NCI-H2196 (cell line): ENCODE measurements around the gene MCUB.

Experiments used
- DNase-seq: peaks from one replicate; lab custom pipeline; 2025; ENCODE audit not compliant: unreplicated experiment; lab: John Stamatoyannopoulos, UW

Gene MCUB

GRCh38 chr4:109722357-109722756 is 162.3 kb downstream of the MCUB start:
- no peak for DNase-seq

GRCh38 chr4:109723110-109723509 is 163.1 kb downstream of the MCUB start:
- no peak for DNase-seq

- no peak for DNase-seq
Observed at GRCh38 chr4:109728385-109728784, 168.3 kb downstream of the MCUB start.

GRCh38 chr4:109729117-109729717 is 169.2 kb downstream of the MCUB start:
- no peak for DNase-seq

- peak; percentile 88 for DNase-seq
Observed at GRCh38 chr4:109729718-109730618, 169.9 kb downstream of the MCUB start, which contains the start of gene PLA2G12A. TSS of gene PLA2G12A (minus strand) at chr4:109730070. CDS start at chr4:109729809, 261 bp downstream.

GRCh38 chr4:109730619-109731545 is 170.8 kb downstream of the MCUB start:
- DNase-seq: no peak

- DNase-seq: no peak
Observed at GRCh38 chr4:109733728-109734127, 173.7 kb downstream of the MCUB start.

- DNase-seq: no peak
Observed at GRCh38 chr4:109735566-109736365, 175.7 kb downstream of the MCUB start.
